ENCODE data around the gene GUCA1A. TPM values are rescaled to one million over a fixed set of nuclear protein-coding genes. Genes with fewer than 3 reads are reported as not detected.
A peak's percentile ranks its signal among the peaks of the same experiment; 100 is the strongest.

The GUCA1A gene
- total and polyA plus RNA-seq, 2 of the 4 experiments (the other 2 are of a cell fraction), result 0.18 to 0.32 TPM

GRCh38 chr6:42163981-42164380, 9.2 kb upstream of the GUCA1A start:
- H3K4ac ChIP-seq (ENCODE audit: low read depth, low read length), result peak overlapping the region; percentile 6; the same call in 1 of the 2 replicates
- peaks cover 6% of the 10 kb centered on the region for H3K27me3 ChIP-seq (ENCODE audit: control insufficient read depth, insufficient read depth, low read length)
- H2AK5ac ChIP-seq (ENCODE audit: low read depth, low read length), result peak overlapping the region; percentile 33; the same call in 1 of the 2 replicates
- H3K79me1 ChIP-seq (ENCODE audit: low read depth in 1 of 2, low read length in 2 of 2), result no peaks in the 10 kb centered on the region
- no CpG with 5 or more reads among the region's 1 CpG for WGBS, 2 experiments (ENCODE audit: extremely low coverage in 2 of 2, insufficient read length in 1 of 2)
- peak overlapping the region; percentile 10; the same call in 1 of the 2 replicates for H3K18ac ChIP-seq (ENCODE audit: low read depth, low read length)
- no peaks in the 10 kb centered on the region for H4K20me1 ChIP-seq (ENCODE audit: insufficient read depth, low read length)
- peak overlapping the region; percentile 11 for H2BK5ac ChIP-seq (ENCODE audit: low read depth, low read length, poor library complexity, severe bottlenecking)
- H3K23ac ChIP-seq (ENCODE audit: low read depth, low read length), result no peak overlapping the region
- ATAC-seq (ENCODE audit: low read depth) (peak; percentile 74), DNase-seq (peak; percentile 65)
- peak overlapping the region; percentile 14; the same call in 1 of the 2 replicates for H4K5ac ChIP-seq (ENCODE audit: low read depth, low read length)
- H2AK9ac ChIP-seq (replicated peaks; ENCODE audit: low read depth, low read length, poor library complexity), result peak overlapping the region; percentile 85
- H3K56ac ChIP-seq (ENCODE audit: extremely low read depth, insufficient read depth, low read length), result no peak overlapping the region
- H3K27ac ChIP-seq (ENCODE audit: insufficient read depth, low read length), result peak overlapping the region; percentile 23; the same call in 1 of the 2 replicates
- 0 out of 2 replicates have a peak overlapping the region, but pooled peaks have one; percentile 5 for H2BK20ac ChIP-seq (ENCODE audit: low read depth, low read length)
- BruUV-seq (replicated peaks), result no TSS peak
- H4K91ac ChIP-seq (ENCODE audit: insufficient read depth, low read depth, low read length), result 0 out of 2 replicates have a peak overlapping the region, but pooled peaks have one; percentile 31
- H4K8ac ChIP-seq (ENCODE audit: low read depth in 2 of 2, low read length in 2 of 2), result peak overlapping the region in 1 of 2 experiments; percentile 51; a peak in 1 of 4 replicates
- no peak overlapping the region for H3K4me3 ChIP-seq (ENCODE audit: insufficient read depth, low read depth, low read length)
- H3K4me1 ChIP-seq (ENCODE audit: control insufficient read depth, insufficient read depth, low read length), result peaks cover 9% of the 10 kb centered on the region
- no peaks in the 10 kb centered on the region for H3K36me3 ChIP-seq (ENCODE audit: control insufficient read depth, insufficient read depth, low read length)
- dilution Hi-C loops (cut with HindIII; ENCODE audit: low sequenced_read_pairs, unreplicated experiment), result no loop called here
- H2BK120ac ChIP-seq (ENCODE audit: low read depth, low read length), result peak overlapping the region; percentile 29; the same call in 1 of the 2 replicates
- no peak overlapping the region for H3K14ac ChIP-seq (replicated peaks; ENCODE audit: low read depth, low read length)
- H3K4me2 ChIP-seq (ENCODE audit: low read depth, low read length), result no peak overlapping the region
- no peak overlapping the region for H2BK15ac ChIP-seq (ENCODE audit: low read depth, low read length)
- intact Hi-C loops (cut with micrococcal nuclease), result loop anchor here (10.0 kb wide), 1 partner anchor 379 kb away; the partner anchor contains the start of genes PRICKLE4 and TOMM6
- no peak for TF ChIP-seq SMC3 (IDR thresholded peaks at IDR 0.05; ENCODE audit: low read depth, low read length)
- no peak for TF ChIP-seq ELK1 (IDR thresholded peaks at IDR 0.05; ENCODE audit: borderline replicate concordance, low read depth, low read length)
- TF ChIP-seq CEBPB (IDR thresholded peaks at IDR 0.05; ENCODE audit: low read depth, low read length), result no peak
- TF ChIP-seq BHLHE40 (IDR thresholded peaks at IDR 0.05; ENCODE audit: low read depth, low read length), result no peak
- H3K9ac ChIP-seq (ENCODE audit: low read depth, low read length), result no peak overlapping the region
- H3K9me3 ChIP-seq (ENCODE audit: control insufficient read depth, insufficient read depth, low read length), result no peaks in the 10 kb centered on the region
- ChIA-PET POLR2A (ENCODE audit: unreplicated experiment) (interaction anchor here (0.6 kb wide), 1 partner anchor 308 kb away, joined by 6 read pairs; no protein-coding TSS in a partner anchor), CTCF (interaction anchor here (0.7 to 1.4 kb wide), 8 partner anchors 8 to 94 kb away, joined by 3 to 7 read pairs (median 4); a partner anchor contains a TSS)
- no peaks in the 10 kb centered on the region for H3K9me1 ChIP-seq (ENCODE audit: insufficient read depth, low read length)
- in situ Hi-C loops (cut with MboI; ENCODE audit: low sequenced_read_pairs), result no loop called here
- H2AFZ ChIP-seq (replicated peaks; ENCODE audit: low read length, poor library complexity), result peak overlapping the region; percentile 80

Data from IMR-90 (cell line).